HepG2 (cell line): ENCODE results near the gene ARL6IP4. TPM values are rescaled to one million over a fixed set of nuclear protein-coding genes. Genes with fewer than 3 reads are reported as not detected.

Experiments used
- AHR ChIP-seq: IDR thresholded peaks from 2 replicates; pipeline ENCODE4 v1.6.1; 2018; ENCODE audit warnings: missing genetic modification reagents, missing compliant biosample characterization
- ELF1 ChIP-seq: sonication (generic); formaldehyde crosslinking; IDR thresholded peaks from 2 replicates; pipeline ENCODE4 v1.4.0; 2020; ENCODE audit warnings: missing genetic modification reagents
- ETV6 ChIP-seq: sonication (generic); formaldehyde crosslinking; conservative IDR thresholded peaks from 2 replicates; pipeline ENCODE4 v1.4.0; 2020; ENCODE audit warnings: missing genetic modification reagents
- HDAC2 ChIP-seq: sonication (generic); formaldehyde crosslinking; IDR thresholded peaks from 2 replicates; pipeline ENCODE4 v1.4.0; 2020; ENCODE audit warnings: missing genetic modification reagents
- HNF1B ChIP-seq: sonication (generic); formaldehyde crosslinking; IDR thresholded peaks from 2 replicates; pipeline ENCODE4 v1.5.1; 2020; ENCODE audit warnings: mild to moderate bottlenecking, moderate library complexity, missing genetic modification reagents
- KAT8 ChIP-seq: IDR thresholded peaks from 2 replicates; pipeline ENCODE4 v1.6.1; 2016; ENCODE audit warnings: missing genetic modification reagents, missing compliant biosample characterization
- RFX1 ChIP-seq: fragments of 450-650 bp; IDR thresholded peaks from 2 replicates; pipeline ENCODE4 v1.6.1; 2017
- SIX4 ChIP-seq: sonication (generic); formaldehyde crosslinking; IDR thresholded peaks from 2 replicates; pipeline ENCODE4 v1.4.0; 2020; ENCODE audit warnings: missing genetic modification reagents
- SMARCE1 ChIP-seq: fragments of 450-650 bp; IDR thresholded peaks from 2 replicates; pipeline ENCODE4 v1.6.1; 2017; ENCODE audit warnings: borderline replicate concordance
- SOX13 ChIP-seq, 3 experiments: fragments of 450-650 bp in 1 of 3; sonication (generic) in 1 of 3; formaldehyde crosslinking in 1 of 3; IDR thresholded peaks in 2 of 3; conservative IDR thresholded peaks in 1 of 3; 2 replicates each; pipeline versions ENCODE4 v1.5.0 to v1.6.1; 2016 to 2020; ENCODE audit warnings: antibody characterized with exemption in 1 of 3, mild to moderate bottlenecking in 1 of 3, missing compliant biosample characterization in 1 of 3, missing genetic modification reagents in 1 of 3, moderate library complexity in 1 of 3
- TBL1XR1 ChIP-seq: fragments of 150-350 bp; IDR thresholded peaks from 2 replicates; pipeline ENCODE4 v1.6.1; 2014; ENCODE audit warnings: borderline replicate concordance, low read length; ENCODE audit not compliant: partially characterized antibody
- THYN1 ChIP-seq: sonication (generic); formaldehyde crosslinking; IDR thresholded peaks from 2 replicates; pipeline ENCODE4 v1.8.1; 2023; ENCODE audit warnings: low read depth, mild to moderate bottlenecking, moderate library complexity, missing genetic modification reagents, borderline replicate concordance
- ZFP1 ChIP-seq: IDR thresholded peaks from 2 replicates; pipeline ENCODE4 v1.6.1; 2016
- ZNF230 ChIP-seq: sonication (generic); formaldehyde crosslinking; IDR thresholded peaks from 2 replicates; pipeline ENCODE4 v1.4.0; 2020; ENCODE audit warnings: mild to moderate bottlenecking, missing genetic modification reagents
- ZNF326 ChIP-seq: sonication (generic); formaldehyde crosslinking; IDR thresholded peaks from 2 replicates; pipeline ENCODE4 v1.4.0; 2020; ENCODE audit warnings: missing genetic modification reagents, borderline replicate concordance
- ZNF335 ChIP-seq: sonication (generic); formaldehyde crosslinking; IDR thresholded peaks from 2 replicates; pipeline ENCODE4 v1.4.0; 2020; ENCODE audit warnings: missing genetic modification reagents
- ZNF546 ChIP-seq: sonication (generic); formaldehyde crosslinking; conservative IDR thresholded peaks from 2 replicates; pipeline ENCODE4 v1.8.1; 2023; ENCODE audit warnings: mild to moderate bottlenecking, missing genetic modification reagents
- polyA plus RNA-seq, 8 experiments: library from polyadenylated mRNA; depleted of rRNA in 3 of 8; stranded (reverse) in 7 of 8; unstranded in 1 of 8; fragments of >200 nt; fragmentation: Illumina TruSeq in 4 of 8; extraction: Trizol in 4 of 8; gene quantifications; 2 replicates each; pipeline versions ENCODE4 v1.2.1 to v1.2.3, GENCODE V29; 2011 to 2016; ENCODE audit warnings: low read depth in 4 of 8, missing spikeins in 1 of 8, mixed read lengths in 1 of 8; ENCODE audit not compliant: insufficient read depth in 1 of 8
- total RNA-seq, 5 experiments: library from RNA; depleted of rRNA; stranded (reverse); fragments of >200 nt; fragmentation: Illumina TruSeq; extraction: Trizol; gene quantifications; 2 replicates each; pipeline ENCODE4 v1.2.3, GENCODE V29; 2016; ENCODE audit warnings: low read depth in 1 of 5
- TF ChIP-seq, protein P1 (sequence below): sonication (generic); formaldehyde crosslinking; IDR thresholded peaks from 2 replicates; pipeline ENCODE4 v1.4.0; 2020; ENCODE audit warnings: mild to moderate bottlenecking, missing genetic modification reagents
- TF ChIP-seq, protein P2 (sequence below): sonication (generic); formaldehyde crosslinking; IDR thresholded peaks from 2 replicates; pipeline ENCODE4 v1.4.0; 2020; ENCODE audit warnings: missing genetic modification reagents

Gene ARL6IP4
- total and polyA plus RNA-seq, 2 of the 13 experiments (the other 11 are each of a cell fraction or from before 2014, with no cell fraction given): 155 to 220 TPM

DNA sequence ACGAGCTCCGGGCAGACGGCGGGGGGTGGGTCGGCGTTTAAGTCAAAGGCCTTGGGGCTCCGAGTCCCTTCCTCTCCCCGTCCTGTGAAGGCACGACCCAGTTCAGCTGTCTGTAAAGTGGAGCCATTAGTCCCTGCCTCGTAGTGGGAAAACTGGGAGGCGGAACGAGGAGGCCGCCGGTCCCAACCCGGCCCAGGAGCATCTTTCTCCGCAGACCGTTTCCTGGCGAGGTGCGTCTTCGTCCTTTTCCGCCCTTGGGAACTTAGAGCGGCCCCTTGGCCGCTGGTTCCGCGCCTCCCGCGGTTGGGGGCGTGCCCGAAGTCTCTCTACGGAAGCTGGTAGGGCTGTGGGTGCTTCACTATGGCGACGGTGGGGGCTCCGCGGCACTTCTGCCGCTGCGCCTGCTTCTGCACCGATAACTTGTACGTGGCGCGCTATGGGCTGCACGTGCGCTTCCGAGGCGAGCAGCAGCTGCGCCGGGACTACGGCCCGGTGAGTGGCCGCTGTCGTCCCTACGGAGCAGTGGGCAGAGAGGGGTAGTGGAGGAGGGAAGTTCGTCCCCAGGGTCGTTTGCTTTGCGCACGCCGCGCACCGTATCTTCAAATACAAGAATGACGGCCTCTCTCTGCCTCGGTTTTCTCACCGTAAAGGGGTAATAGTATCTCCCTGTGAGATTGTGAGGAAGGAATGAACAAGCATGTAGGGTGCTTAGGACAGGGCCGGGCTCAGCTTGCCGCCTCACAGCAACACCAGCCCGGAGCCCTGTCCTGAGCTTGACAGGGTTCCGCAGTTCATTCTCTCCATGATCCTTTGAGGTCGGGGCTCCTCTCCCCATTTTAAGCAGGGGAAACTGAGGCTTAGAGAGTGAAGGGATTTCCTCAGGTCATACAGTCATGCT lies 5.3 kb upstream of the ARL6IP4 start, which contains the start of gene OGFOD2 (continued):
- TF ChIP-seq ETV6 (0 out of 2 replicates have a peak, but pooled peaks have one; percentile 14), ZNF230 (peak; percentile 20; the same call in 1 of the 2 replicates), HNF1B (CRISPR knock-in tag) (peak; percentile 51; the same call in 1 of the 2 replicates), ZNF326 (0 out of 2 replicates have a peak, but pooled peaks have one; percentile 36), KAT8 (CRISPR knock-in tag) (0 out of 2 replicates have a peak, but pooled peaks have one; percentile 41), ZFP1 (CRISPR knock-in tag) (no peak), ZNF546 (CRISPR knock-in tag) (0 out of 2 replicates have a peak, but pooled peaks have one; percentile 74), AHR (CRISPR knock-in tag) (0 out of 2 replicates have a peak, but pooled peaks have one; percentile 44), TBL1XR1 (peak; percentile 54), SMARCE1 (no peak), HDAC2 (no peak; the same call in 1 of the 2 replicates), ELF1 (CRISPR knock-in tag) (peak; percentile 54), ZNF335 (CRISPR knock-in tag) (no peak), THYN1 (CRISPR knock-in tag) (no peak), RFX1 (peak; percentile 70), SOX13 (IDR thresholded peaks at IDR 0.05) (no peak), SOX13 (CRISPR knock-in tag; conservative IDR thresholded peaks at IDR 0.05 in 1 of 2, IDR thresholded peaks at IDR 0.05 in 1 of 2) (peak in 1 of 2 experiments; percentile 4; a peak in 1 of 4 replicates), SIX4 (CRISPR knock-in tag) (no peak)
- TF ChIP-seq, protein P1, sequence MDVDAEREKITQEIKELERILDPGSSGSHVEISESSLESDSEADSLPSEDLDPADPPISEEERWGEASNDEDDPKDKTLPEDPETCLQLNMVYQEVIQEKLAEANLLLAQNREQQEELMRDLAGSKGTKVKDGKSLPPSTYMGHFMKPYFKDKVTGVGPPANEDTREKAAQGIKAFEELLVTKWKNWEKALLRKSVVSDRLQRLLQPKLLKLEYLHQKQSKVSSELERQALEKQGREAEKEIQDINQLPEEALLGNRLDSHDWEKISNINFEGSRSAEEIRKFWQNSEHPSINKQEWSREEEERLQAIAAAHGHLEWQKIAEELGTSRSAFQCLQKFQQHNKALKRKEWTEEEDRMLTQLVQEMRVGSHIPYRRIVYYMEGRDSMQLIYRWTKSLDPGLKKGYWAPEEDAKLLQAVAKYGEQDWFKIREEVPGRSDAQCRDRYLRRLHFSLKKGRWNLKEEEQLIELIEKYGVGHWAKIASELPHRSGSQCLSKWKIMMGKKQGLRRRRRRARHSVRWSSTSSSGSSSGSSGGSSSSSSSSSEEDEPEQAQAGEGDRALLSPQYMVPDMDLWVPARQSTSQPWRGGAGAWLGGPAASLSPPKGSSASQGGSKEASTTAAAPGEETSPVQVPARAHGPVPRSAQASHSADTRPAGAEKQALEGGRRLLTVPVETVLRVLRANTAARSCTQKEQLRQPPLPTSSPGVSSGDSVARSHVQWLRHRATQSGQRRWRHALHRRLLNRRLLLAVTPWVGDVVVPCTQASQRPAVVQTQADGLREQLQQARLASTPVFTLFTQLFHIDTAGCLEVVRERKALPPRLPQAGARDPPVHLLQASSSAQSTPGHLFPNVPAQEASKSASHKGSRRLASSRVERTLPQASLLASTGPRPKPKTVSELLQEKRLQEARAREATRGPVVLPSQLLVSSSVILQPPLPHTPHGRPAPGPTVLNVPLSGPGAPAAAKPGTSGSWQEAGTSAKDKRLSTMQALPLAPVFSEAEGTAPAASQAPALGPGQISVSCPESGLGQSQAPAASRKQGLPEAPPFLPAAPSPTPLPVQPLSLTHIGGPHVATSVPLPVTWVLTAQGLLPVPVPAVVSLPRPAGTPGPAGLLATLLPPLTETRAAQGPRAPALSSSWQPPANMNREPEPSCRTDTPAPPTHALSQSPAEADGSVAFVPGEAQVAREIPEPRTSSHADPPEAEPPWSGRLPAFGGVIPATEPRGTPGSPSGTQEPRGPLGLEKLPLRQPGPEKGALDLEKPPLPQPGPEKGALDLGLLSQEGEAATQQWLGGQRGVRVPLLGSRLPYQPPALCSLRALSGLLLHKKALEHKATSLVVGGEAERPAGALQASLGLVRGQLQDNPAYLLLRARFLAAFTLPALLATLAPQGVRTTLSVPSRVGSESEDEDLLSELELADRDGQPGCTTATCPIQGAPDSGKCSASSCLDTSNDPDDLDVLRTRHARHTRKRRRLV (CRISPR knock-in tag): peak; percentile 46; the same call in 1 of the 2 replicates
- TF ChIP-seq, protein P2, sequence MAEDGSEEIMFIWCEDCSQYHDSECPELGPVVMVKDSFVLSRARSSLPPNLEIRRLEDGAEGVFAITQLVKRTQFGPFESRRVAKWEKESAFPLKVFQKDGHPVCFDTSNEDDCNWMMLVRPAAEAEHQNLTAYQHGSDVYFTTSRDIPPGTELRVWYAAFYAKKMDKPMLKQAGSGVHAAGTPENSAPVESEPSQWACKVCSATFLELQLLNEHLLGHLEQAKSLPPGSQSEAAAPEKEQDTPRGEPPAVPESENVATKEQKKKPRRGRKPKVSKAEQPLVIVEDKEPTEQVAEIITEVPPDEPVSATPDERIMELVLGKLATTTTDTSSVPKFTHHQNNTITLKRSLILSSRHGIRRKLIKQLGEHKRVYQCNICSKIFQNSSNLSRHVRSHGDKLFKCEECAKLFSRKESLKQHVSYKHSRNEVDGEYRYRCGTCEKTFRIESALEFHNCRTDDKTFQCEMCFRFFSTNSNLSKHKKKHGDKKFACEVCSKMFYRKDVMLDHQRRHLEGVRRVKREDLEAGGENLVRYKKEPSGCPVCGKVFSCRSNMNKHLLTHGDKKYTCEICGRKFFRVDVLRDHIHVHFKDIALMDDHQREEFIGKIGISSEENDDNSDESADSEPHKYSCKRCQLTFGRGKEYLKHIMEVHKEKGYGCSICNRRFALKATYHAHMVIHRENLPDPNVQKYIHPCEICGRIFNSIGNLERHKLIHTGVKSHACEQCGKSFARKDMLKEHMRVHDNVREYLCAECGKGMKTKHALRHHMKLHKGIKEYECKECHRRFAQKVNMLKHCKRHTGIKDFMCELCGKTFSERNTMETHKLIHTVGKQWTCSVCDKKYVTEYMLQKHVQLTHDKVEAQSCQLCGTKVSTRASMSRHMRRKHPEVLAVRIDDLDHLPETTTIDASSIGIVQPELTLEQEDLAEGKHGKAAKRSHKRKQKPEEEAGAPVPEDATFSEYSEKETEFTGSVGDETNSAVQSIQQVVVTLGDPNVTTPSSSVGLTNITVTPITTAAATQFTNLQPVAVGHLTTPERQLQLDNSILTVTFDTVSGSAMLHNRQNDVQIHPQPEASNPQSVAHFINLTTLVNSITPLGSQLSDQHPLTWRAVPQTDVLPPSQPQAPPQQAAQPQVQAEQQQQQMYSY (CRISPR knock-in tag): no peak
